Right cardiac atrium (tissue), 5 donors: ENCODE measurements around the gene PCSK6. TPM values are rescaled to one million over a fixed set of nuclear protein-coding genes. Genes with fewer than 3 reads are reported as not detected.

Source experiments
- ATAC-seq, 2 donors: fragments of 200-7000 bp; cut with Tn5 transposase; one replicate each; pipeline versions ENCODE4 v1.8.0 to v1.9.1; 2020; ENCODE audit warnings: moderate library complexity in 2 of 2, mild to moderate bottlenecking in 1 of 2
- DNase-seq, 3 donors: peaks; one replicate each; pipeline ENCODE4 v3.0.0-alpha.2; 2020
- H3K27ac ChIP-seq: one replicate; pipeline ENCODE4 v1.5.1; 2013; ENCODE audit warnings: mild to moderate bottlenecking, low read length, control low read depth, moderate library complexity
- H3K27me3 ChIP-seq: one replicate; pipeline ENCODE4 v1.6.1; 2013; ENCODE audit not compliant: control insufficient read depth, insufficient read depth
- H3K4me1 ChIP-seq: one replicate; pipeline ENCODE4 v1.6.1; 2013; ENCODE audit warnings: low read length; ENCODE audit not compliant: control insufficient read depth, insufficient read depth
- H3K4me3 ChIP-seq: one replicate; pipeline ENCODE4 v1.5.1; 2013; ENCODE audit warnings: low read length, control low read depth
- H3K9me3 ChIP-seq: one replicate; pipeline ENCODE4 v1.6.1; 2013; ENCODE audit warnings: low read length; ENCODE audit not compliant: control insufficient read depth
- WGBS: extraction: QIAGEN DNeasy Blood & Tissue Kit; methylation state at CpG from one replicate; pipeline ENCODE4 v1.1.7; 2013; 5-methylcytosine and 5-hydroxymethylcytosine counted together
- intact Hi-C, 4 donors: fragments of 100-400 bp; cut with DNase I; formaldehyde crosslinking; loops; one replicate each; pipeline versions ENCODE4 v1.11.0 to v1.14.0; 2022 to 2023
- polyA plus RNA-seq: library from polyadenylated mRNA; stranded (reverse); fragments of 200-250 nt; gene quantifications from one replicate; pipeline ENCODE4 v1.2.3, GENCODE V29; 2013
- total RNA-seq, 4 donors: library from RNA; stranded (reverse); fragmentation: NEBNext Ultra II Directional; extraction: Animal tissue kit (Norgen Biotek cat#: 25700); gene quantifications; one replicate each; pipeline ENCODE4 v1.2.1, GENCODE V29; 2021
- donor health status: healthy with polysubstance abuse.
- donor health status: DM: no; HTN: yes; CAD: no.
- donor health status: DM: no; HTN: no; CAD: no.
- donor health status: DM: no; HTN: yes; CAD: no; lungs with severe emphysema.
- donor health status: DM: yes; HTN: yes; CAD: no.

PCSK6 gene
- total and polyA plus RNA-seq, 5 donors: 7.7 to 21.4 (median 14.2) TPM

GRCh38 chr15:101432982-101433381, 56.5 kb downstream of the PCSK6 start:
- WGBS: 69% methylated on average over 3 of the region's 3 CpGs
- DNase-seq (no peak), ATAC-seq (no peak)
- Histone ChIP-seq H3K9me3 (no peaks in the 10 kb centered on the region), H3K4me1 (no peaks in the 10 kb centered on the region), H3K27me3 (no peaks in the 10 kb centered on the region), H3K27ac (no peak overlapping the region), H3K4me3 (no peak overlapping the region)
- intact Hi-C loops: no loop called here

- Histone ChIP-seq H3K4me3 (no peak overlapping the region), H3K4me1 (no peaks in the 10 kb centered on the region), H3K27me3 (no peaks in the 10 kb centered on the region), H3K27ac (no peak overlapping the region), H3K9me3 (no peaks in the 10 kb centered on the region)
- ATAC-seq (no peak), DNase-seq (no peak)
- intact Hi-C loops: no loop called here
- 89% methylated on average over 6 of the region's 6 CpGs for WGBS
These were observed 57.8 kb downstream of the PCSK6 start for GRCh38 chr15:101431748-101432147.

DNA sequence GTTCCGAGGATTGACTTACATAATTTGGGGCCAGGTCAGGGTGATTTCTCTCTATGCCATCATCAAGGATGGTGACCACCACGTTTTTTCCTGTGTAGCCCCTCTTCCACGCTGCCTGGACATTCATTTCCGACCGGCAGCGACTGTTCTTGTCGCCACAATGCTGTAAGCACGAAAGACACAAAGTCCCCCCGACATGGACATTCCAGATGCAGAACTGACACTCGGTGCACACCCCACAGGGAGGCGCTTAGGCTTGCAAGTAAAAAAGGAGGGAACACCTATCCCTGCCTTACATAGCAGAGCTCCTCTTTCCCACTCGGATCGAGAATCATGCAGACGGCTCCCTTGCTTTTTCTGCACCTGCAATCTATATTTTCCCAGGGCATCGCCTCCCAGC, 58.2 kb downstream of the PCSK6 start:
- Histone ChIP-seq H3K27ac (no peak overlapping the region), H3K9me3 (no peaks in the 10 kb centered on the region), H3K27me3 (no peaks in the 10 kb centered on the region), H3K4me1 (no peaks in the 10 kb centered on the region), H3K4me3 (no peak overlapping the region)
- intact Hi-C loops: no loop called here
- DNase-seq (no peak), ATAC-seq (no peak)
- 80% methylated on average over 15 of the region's 15 CpGs for WGBS

GRCh38 chr15:101429646-101430045, 59.9 kb downstream of the PCSK6 start:
- ATAC-seq: no peak
- H3K4me1 ChIP-seq: no peaks in the 10 kb centered on the region
- no peak for DNase-seq
- intact Hi-C loops: no loop called here
- no peak overlapping the region for H3K27ac ChIP-seq
- WGBS: 89% methylated on average over 18 of the region's 18 CpGs
- H3K4me3 ChIP-seq: no peak overlapping the region
- no peaks in the 10 kb centered on the region for H3K9me3 ChIP-seq
- no peaks in the 10 kb centered on the region for H3K27me3 ChIP-seq

GRCh38 chr15:101429191-101429590, 60.3 kb downstream of the PCSK6 start:
- DNase-seq: no peak
- intact Hi-C loops: no loop called here
- Histone ChIP-seq H3K4me1 (no peaks in the 10 kb centered on the region), H3K27ac (no peak overlapping the region), H3K27me3 (no peaks in the 10 kb centered on the region), H3K4me3 (no peak overlapping the region), H3K9me3 (no peaks in the 10 kb centered on the region)
- 81% methylated on average over 8 of the region's 8 CpGs for WGBS
- ATAC-seq: no peak

- no peak overlapping the region for H3K4me3 ChIP-seq
- no peaks in the 10 kb centered on the region for H3K9me3 ChIP-seq
- no peak overlapping the region for H3K27ac ChIP-seq
- H3K27me3 ChIP-seq: no peaks in the 10 kb centered on the region
- DNase-seq (no peak), ATAC-seq (no peak)
- WGBS: 72% methylated on average over 12 of the region's 12 CpGs
- intact Hi-C loops: no loop called here
- H3K4me1 ChIP-seq: no peaks in the 10 kb centered on the region
These were observed 60.7 kb downstream of the PCSK6 start for GRCh38 chr15:101428758-101429157.

DNA sequence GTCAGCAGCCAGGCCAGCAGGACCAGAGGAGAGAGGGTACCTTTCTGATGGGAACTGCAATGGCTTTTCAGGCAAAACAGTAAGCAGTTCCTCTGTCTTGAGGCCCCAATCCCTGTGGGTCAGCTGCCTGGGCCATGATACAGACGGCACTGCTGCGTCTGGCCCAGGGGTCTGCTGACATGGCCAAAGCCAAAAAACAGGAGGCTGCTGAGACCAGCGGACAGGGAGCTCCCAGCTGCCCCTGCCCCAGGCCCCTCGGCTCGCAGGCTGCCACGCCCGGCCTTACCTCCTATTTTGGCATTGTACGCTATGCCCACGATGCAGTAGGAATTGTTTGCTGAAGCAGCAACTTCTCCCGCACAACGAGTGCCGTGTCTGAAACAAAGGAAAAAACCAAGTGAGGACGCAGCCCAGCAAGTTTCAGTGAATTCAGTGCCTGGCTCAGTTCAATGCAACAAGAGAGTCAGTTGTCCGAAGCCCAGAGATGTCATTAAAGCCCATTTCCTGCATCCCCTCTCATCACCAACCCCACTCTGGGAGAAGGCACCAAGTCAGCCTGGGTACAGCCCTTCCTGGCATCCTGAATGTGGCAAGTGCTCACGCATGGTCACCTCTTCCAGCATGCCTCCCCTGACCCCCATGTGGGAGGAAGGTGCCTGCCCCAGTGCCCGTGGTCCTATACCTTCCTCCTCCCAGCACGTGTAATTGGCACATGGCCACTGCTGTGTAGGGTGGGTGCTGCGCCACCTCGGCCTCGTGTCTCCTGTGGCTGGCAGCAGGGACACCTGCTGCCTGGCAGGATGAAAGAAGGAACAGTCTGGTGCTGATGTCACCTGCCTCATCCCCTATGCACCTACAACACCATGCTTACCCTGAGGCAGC, 61.7 kb downstream of the PCSK6 start:
- no peaks in the 10 kb centered on the region for H3K27me3 ChIP-seq
- intact Hi-C loops: no loop called here
- ATAC-seq (no peak), DNase-seq (no peak)
- H3K27ac ChIP-seq: no peak overlapping the region
- no peaks in the 10 kb centered on the region for H3K4me1 ChIP-seq
- H3K9me3 ChIP-seq: no peaks in the 10 kb centered on the region
- WGBS: 85% methylated on average over 20 of the region's 20 CpGs
- no peak overlapping the region for H3K4me3 ChIP-seq

- no peak for ATAC-seq
- H3K9me3 ChIP-seq: no peaks in the 10 kb centered on the region
- H3K27ac ChIP-seq: no peak overlapping the region
- H3K4me3 ChIP-seq: no peak overlapping the region
- H3K27me3 ChIP-seq: no peaks in the 10 kb centered on the region
- no peaks in the 10 kb centered on the region for H3K4me1 ChIP-seq
- 81% methylated on average over 17 of the region's 17 CpGs for WGBS
- DNase-seq: no peak
- intact Hi-C loops: no loop called here
These were observed 62.7 kb downstream of the PCSK6 start for GRCh38 chr15:101426761-101427333.

DNA sequence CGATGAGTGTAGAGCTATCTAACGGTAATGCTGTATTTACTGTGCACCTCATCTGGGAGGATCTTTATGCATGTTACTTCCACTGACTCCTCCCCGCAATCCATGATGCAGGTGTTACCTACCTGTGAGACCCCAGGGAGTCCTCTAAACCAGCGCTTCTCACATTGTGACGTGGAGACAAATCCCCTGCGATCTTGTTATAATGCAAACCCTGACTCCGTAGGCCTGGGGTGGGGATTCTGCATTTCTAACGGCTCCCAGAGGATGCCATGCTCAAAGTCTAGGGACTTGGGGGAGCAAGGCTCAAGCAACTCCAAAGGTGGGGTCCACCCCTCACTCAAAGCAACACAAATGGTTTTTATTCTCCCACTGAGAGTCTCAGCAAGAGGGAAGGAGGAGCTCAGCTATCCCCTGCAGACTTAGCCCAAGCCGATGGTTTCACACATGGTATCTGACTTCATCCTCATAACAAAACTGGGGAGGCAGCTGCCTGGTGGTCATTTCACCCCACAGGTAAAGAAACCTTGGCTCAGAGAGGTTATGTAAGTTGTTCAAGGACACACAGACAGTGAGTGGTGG, 63.6 kb downstream of the PCSK6 start:
- ATAC-seq (no peak), DNase-seq (no peak)
- Histone ChIP-seq H3K4me3 (no peak overlapping the region), H3K27me3 (no peaks in the 10 kb centered on the region), H3K4me1 (no peaks in the 10 kb centered on the region), H3K27ac (no peak overlapping the region), H3K9me3 (no peaks in the 10 kb centered on the region)
- WGBS: 83% methylated on average over 9 of the region's 9 CpGs
- intact Hi-C loops: no loop called here

GRCh38 chr15:101424984-101425383, 64.5 kb downstream of the PCSK6 start:
- DNase-seq: no peak
- intact Hi-C loops: no loop called here
- WGBS: 89% methylated on average over 7 of the region's 7 CpGs

DNA sequence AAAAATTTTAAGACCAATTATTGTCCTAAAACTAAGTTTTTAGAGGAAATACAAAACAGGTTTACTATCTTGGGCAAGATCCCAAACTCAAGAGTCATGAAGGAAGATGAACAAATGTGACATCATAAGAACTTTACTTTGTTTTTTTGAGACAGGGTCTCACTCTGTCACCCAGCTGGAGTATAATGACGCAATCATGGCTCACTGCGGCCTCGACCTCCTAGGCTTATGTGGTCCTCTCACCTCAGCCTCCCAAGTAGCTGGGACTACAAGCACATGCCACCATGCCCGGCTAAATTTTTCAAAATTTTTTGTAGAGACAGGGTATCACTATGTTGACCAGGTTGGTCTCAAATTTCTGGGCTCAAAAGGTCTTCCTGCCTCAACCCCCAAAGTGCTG, 69.3 kb downstream of the PCSK6 start:
- Histone ChIP-seq H3K4me3 (no peak overlapping the region), H3K4me1 (no peaks in the 10 kb centered on the region), H3K9me3 (no peaks in the 10 kb centered on the region), H3K27ac (no peak overlapping the region), H3K27me3 (no peaks in the 10 kb centered on the region)
- ATAC-seq (no peak), DNase-seq (no peak)
- WGBS: 94% methylated on average over 4 of the region's 4 CpGs
- intact Hi-C loops: no loop called here

More at GRCh38 chr15:101424984-101425383, 64.5 kb downstream of the PCSK6 start:
- Histone ChIP-seq H3K4me1 (no peaks in the 10 kb centered on the region), H3K4me3 (no peak overlapping the region), H3K27ac (no peak overlapping the region), H3K27me3 (no peaks in the 10 kb centered on the region), H3K9me3 (no peaks in the 10 kb centered on the region)
- ATAC-seq: no peak
